H9 (cell line): ENCODE results near the gene NTN3. TPM values are rescaled to one million over a fixed set of nuclear protein-coding genes. Genes with fewer than 3 reads are reported as not detected.
A peak's percentile ranks its signal among the peaks of the same experiment; 100 is the strongest.

Experiments used
- DNase-seq: peaks from one replicate; pipeline ENCODE4 v3.0.0-alpha.2; 2017
- H2AFZ ChIP-seq: one replicate; pipeline ENCODE4 v1.6.1; 2013; ENCODE audit warnings: mild to moderate bottlenecking, low read length, control low read depth, moderate library complexity
- H2AK5ac ChIP-seq: 2 replicates; pipeline ENCODE4 v1.6.1; 2013; ENCODE audit warnings: low read length, control low read depth, mixed read lengths; ENCODE audit not compliant: insufficient read length
- H2BK120ac ChIP-seq: one replicate; pipeline ENCODE4 v1.6.1; 2013; ENCODE audit warnings: low read depth, mild to moderate bottlenecking, low read length, control low read depth, inconsistent platforms; ENCODE audit not compliant: poor library complexity, severe bottlenecking
- H2BK12ac ChIP-seq: 2 replicates; pipeline ENCODE4 v1.6.1; 2013; ENCODE audit warnings: low read length, control low read depth, mixed read lengths, low read depth; ENCODE audit not compliant: insufficient read length
- H2BK15ac ChIP-seq: 2 replicates; pipeline ENCODE4 v1.6.1; 2013; ENCODE audit warnings: low read depth, low read length, control low read depth
- H2BK20ac ChIP-seq: one replicate; pipeline ENCODE4 v1.6.1; 2013; ENCODE audit warnings: low read depth, mild to moderate bottlenecking, low read length, control low read depth, inconsistent platforms; ENCODE audit not compliant: poor library complexity, severe bottlenecking
- H2BK5ac ChIP-seq: 2 replicates; pipeline ENCODE4 v1.6.1; 2013; ENCODE audit warnings: low read length, control low read depth, mixed read lengths; ENCODE audit not compliant: insufficient read length
- H3K14ac ChIP-seq: 2 replicates; pipeline ENCODE4 v1.6.1; 2013; ENCODE audit warnings: low read length, control low read depth; ENCODE audit not compliant: insufficient read depth
- H3K18ac ChIP-seq: 2 replicates; pipeline ENCODE4 v1.6.1; 2013; ENCODE audit warnings: low read depth, mild to moderate bottlenecking, mixed read lengths, low read length, control low read depth; ENCODE audit not compliant: insufficient read length
- H3K23ac ChIP-seq: 2 replicates; pipeline ENCODE4 v1.6.1; 2013; ENCODE audit warnings: low read length, control low read depth, mixed read lengths, low read depth; ENCODE audit not compliant: insufficient read length
- H3K23me2 ChIP-seq: 2 replicates; pipeline ENCODE4 v1.6.1; 2013; ENCODE audit warnings: low read depth, mild to moderate bottlenecking, mixed read lengths, low read length, control low read depth; ENCODE audit not compliant: insufficient read length, poor library complexity, severe bottlenecking
- H3K27ac ChIP-seq: 2 replicates; pipeline ENCODE4 v1.5.1; 2013; ENCODE audit warnings: low read length, control low read depth, mixed read lengths, low read depth; ENCODE audit not compliant: insufficient read length
- H3K27me3 ChIP-seq: 2 replicates; pipeline ENCODE4 v1.6.1; 2013; ENCODE audit warnings: low read length, control low read depth, inconsistent platforms; ENCODE audit not compliant: insufficient read depth
- H3K4ac ChIP-seq: 2 replicates; pipeline ENCODE4 v1.6.1; 2013; ENCODE audit warnings: low read depth, mild to moderate bottlenecking, control low read depth, inconsistent platforms, low read length, moderate library complexity
- H3K4me1 ChIP-seq: 2 replicates; pipeline ENCODE4 v1.6.1; 2013; ENCODE audit warnings: low read length, control low read depth, inconsistent platforms; ENCODE audit not compliant: insufficient read depth
- H3K4me2 ChIP-seq: 2 replicates; pipeline ENCODE4 v1.6.1; 2013; ENCODE audit warnings: low read length, control low read depth, mixed read lengths; ENCODE audit not compliant: insufficient read length, insufficient read depth
- H3K56ac ChIP-seq: 2 replicates; pipeline ENCODE4 v1.6.1; 2013; ENCODE audit warnings: low read depth, mild to moderate bottlenecking, mixed read lengths, low read length, control low read depth; ENCODE audit not compliant: insufficient read length
- H3K79me1 ChIP-seq: 2 replicates; pipeline ENCODE4 v1.6.1; 2013; ENCODE audit warnings: low read depth, mild to moderate bottlenecking, moderate library complexity, low read length, control low read depth, inconsistent platforms; ENCODE audit not compliant: insufficient read depth, poor library complexity, severe bottlenecking
- H3K79me2 ChIP-seq: 2 replicates; pipeline ENCODE4 v1.6.1; 2013; ENCODE audit warnings: low read length, control low read depth, inconsistent platforms; ENCODE audit not compliant: insufficient read depth
- H3K9ac ChIP-seq: 2 replicates; pipeline ENCODE4 v1.6.1; 2013; ENCODE audit warnings: low read length, control low read depth, mixed read lengths; ENCODE audit not compliant: insufficient read length; ENCODE audit errors: extremely low read depth
- H3K9me3 ChIP-seq: one replicate; pipeline ENCODE4 v1.6.1; 2013; ENCODE audit warnings: low read depth, low read length, inconsistent platforms; ENCODE audit not compliant: control insufficient read depth
- H3T11ph ChIP-seq: one replicate; pipeline ENCODE4 v1.6.1; 2013; ENCODE audit warnings: mild to moderate bottlenecking, low read length, control low read depth, inconsistent platforms
- H4K20me1 ChIP-seq: one replicate; pipeline ENCODE4 v1.6.1; 2013; ENCODE audit not compliant: control insufficient read depth, insufficient read length, insufficient read depth
- H4K5ac ChIP-seq: 2 replicates; pipeline ENCODE4 v1.6.1; 2013; ENCODE audit warnings: low read depth, mild to moderate bottlenecking, mixed read lengths, low read length, control low read depth; ENCODE audit not compliant: insufficient read length
- H4K8ac ChIP-seq: replicated peaks from 2 replicates; pipeline ENCODE4 v1.6.1; 2013; ENCODE audit warnings: low read length, control low read depth, mixed read lengths, low read depth; ENCODE audit not compliant: insufficient read length
- H4K91ac ChIP-seq: 2 replicates; pipeline ENCODE4 v1.6.1; 2013; ENCODE audit warnings: low read depth, mild to moderate bottlenecking, moderate library complexity, mixed read lengths, low read length, control low read depth; ENCODE audit not compliant: insufficient read length
- H3K27ac Mint-ChIP-seq, 3 experiments: 2 replicates in 2 of 3; 3 replicates in 1 of 3; pipeline ENCODE4 v1.8.0; 2020 to 2021; ENCODE audit warnings: mixed read lengths in 3 of 3, mild to moderate bottlenecking in 1 of 3, moderate library complexity in 1 of 3
- H3K27me3 Mint-ChIP-seq: 2 replicates; pipeline ENCODE4 v1.8.0; 2021; ENCODE audit warnings: low read depth, mild to moderate bottlenecking, moderate library complexity, mixed read lengths
- H3K36me3 Mint-ChIP-seq, 3 experiments: 2 replicates in 2 of 3; 3 replicates in 1 of 3; pipeline ENCODE4 v1.8.0; 2020 to 2021; ENCODE audit warnings: low read depth in 3 of 3, mixed read lengths in 3 of 3; ENCODE audit not compliant: insufficient read depth in 1 of 3
- H3K4me1 Mint-ChIP-seq, 2 experiments: 2 replicates each; pipeline ENCODE4 v1.8.0; 2020; ENCODE audit warnings: mixed read lengths in 2 of 2
- H3K4me3 Mint-ChIP-seq, 2 experiments: 2 replicates in 1 of 2; 3 replicates in 1 of 2; pipeline ENCODE4 v1.8.0; 2020 to 2021; ENCODE audit warnings: mild to moderate bottlenecking in 2 of 2, mixed read lengths in 2 of 2, moderate library complexity in 1 of 2
- H3K9me3 Mint-ChIP-seq, 2 experiments: 2 replicates in 1 of 2; 3 replicates in 1 of 2; pipeline ENCODE4 v1.8.0; 2020; ENCODE audit warnings: mild to moderate bottlenecking in 2 of 2, mixed read lengths in 2 of 2, moderate library complexity in 1 of 2
- WGBS: extraction: QIAGEN DNeasy Blood & Tissue Kit; methylation state at CpG from one replicate; pipeline ENCODE4 v1.1.7; 2013; ENCODE audit warnings: missing lambda C conversion rate, low lambda C conversion rate, mixed read lengths; ENCODE audit not compliant: insufficient read length; ENCODE audit errors: extremely low coverage; 5-methylcytosine and 5-hydroxymethylcytosine counted together
- total RNA-seq: library from RNA; stranded (reverse); gene quantifications from 2 replicates; pipeline ENCODE4 v1.2.1, GENCODE V29; 2021
- TF ChIP-seq, protein P1 (sequence below): fragments of 200-600 bp; sonication (generic); conservative IDR thresholded peaks from 3 replicates; pipeline ENCODE4 v1.8.0; 2021; ENCODE audit warnings: antibody characterized with exemption, mild to moderate bottlenecking

NTN3 gene
- total RNA-seq, 1 experiment from 2014 or later = 1.3 TPM

DNA sequence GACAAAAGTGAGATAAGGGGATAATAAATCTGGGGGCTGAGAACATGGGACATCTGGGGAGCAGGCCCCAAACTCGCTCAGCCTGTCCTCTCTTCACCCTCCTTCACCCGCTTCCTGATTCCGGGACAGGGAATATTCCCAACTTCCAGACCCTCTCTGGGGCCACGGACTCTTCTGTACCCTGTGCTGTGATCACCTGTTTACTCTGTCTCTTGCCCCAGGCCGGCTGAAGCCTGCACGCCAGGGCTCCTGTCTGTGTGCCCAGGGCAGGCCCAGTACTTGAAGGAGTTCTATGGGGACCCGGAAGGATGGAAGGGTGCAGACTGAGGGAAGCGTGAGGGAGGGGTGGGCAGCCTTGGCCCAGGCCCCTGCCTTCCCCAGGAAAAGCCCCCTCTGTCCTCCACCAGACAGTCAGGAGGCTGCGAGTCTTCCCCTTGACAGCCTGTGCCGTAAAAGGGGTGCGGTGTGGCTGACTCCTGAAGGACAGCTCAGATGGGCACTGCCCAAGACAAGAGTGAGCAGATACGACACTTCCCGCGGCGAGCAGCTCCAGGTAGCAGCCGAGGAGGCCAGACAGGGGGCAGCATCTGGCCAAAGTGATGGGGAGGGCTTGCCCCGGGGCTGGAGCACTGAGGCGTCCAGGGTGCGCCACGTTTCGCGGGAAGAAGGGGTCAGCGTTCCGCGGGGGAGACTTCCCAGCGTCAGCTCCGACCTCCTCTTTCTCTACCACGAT is 42.9 kb upstream of the NTN3 start:
- Histone ChIP-seq H2BK5ac (no peak overlapping the region), H3K23me2 (peaks cover 15% of the 10 kb centered on the region), H4K8ac (no peak overlapping the region), H4K20me1 (no peaks in the 10 kb centered on the region), H2AFZ (no peak overlapping the region), H3K27ac (no peak overlapping the region), H3K56ac (no peak overlapping the region), H3K23ac (no peak overlapping the region), H4K5ac (no peak overlapping the region), H3K79me2 (peaks cover 3% of the 10 kb centered on the region), H3K9me3 (no peaks in the 10 kb centered on the region), H3K4me2 (peak overlapping the region; percentile 59), H3K14ac (peak overlapping the region; percentile 77), H2BK15ac (no peak overlapping the region; the same call in 1 of the 2 replicates), H3K18ac (peak overlapping the region; percentile 55), H2BK20ac (no peak overlapping the region), H2BK120ac (no peak overlapping the region), H3K27me3 (no peaks in the 10 kb centered on the region; the same call in 1 of the 2 replicates), H3T11ph (no peak overlapping the region), H2BK12ac (no peak overlapping the region), H3K4me1 (no peaks in the 10 kb centered on the region), H4K91ac (no peak overlapping the region), H3K4ac (no peak overlapping the region), H3K79me1 (peaks cover 9% of the 10 kb centered on the region), H3K9ac (peak overlapping the region; percentile 43), H2AK5ac (no peak overlapping the region)
- H3K4me3 Mint-ChIP-seq = peak overlapping the region; percentile 88 to 90
- H3K36me3 Mint-ChIP-seq = peaks cover 18 to 25% (median 25%) of the 10 kb centered on the region in 3 experiments; a peak in 6 of 7 replicates
- H3K9me3 Mint-ChIP-seq = no peaks in the 10 kb centered on the region
- no CpG with 5 or more reads among the region's 28 CpGs for WGBS
- TF ChIP-seq, protein P1, sequence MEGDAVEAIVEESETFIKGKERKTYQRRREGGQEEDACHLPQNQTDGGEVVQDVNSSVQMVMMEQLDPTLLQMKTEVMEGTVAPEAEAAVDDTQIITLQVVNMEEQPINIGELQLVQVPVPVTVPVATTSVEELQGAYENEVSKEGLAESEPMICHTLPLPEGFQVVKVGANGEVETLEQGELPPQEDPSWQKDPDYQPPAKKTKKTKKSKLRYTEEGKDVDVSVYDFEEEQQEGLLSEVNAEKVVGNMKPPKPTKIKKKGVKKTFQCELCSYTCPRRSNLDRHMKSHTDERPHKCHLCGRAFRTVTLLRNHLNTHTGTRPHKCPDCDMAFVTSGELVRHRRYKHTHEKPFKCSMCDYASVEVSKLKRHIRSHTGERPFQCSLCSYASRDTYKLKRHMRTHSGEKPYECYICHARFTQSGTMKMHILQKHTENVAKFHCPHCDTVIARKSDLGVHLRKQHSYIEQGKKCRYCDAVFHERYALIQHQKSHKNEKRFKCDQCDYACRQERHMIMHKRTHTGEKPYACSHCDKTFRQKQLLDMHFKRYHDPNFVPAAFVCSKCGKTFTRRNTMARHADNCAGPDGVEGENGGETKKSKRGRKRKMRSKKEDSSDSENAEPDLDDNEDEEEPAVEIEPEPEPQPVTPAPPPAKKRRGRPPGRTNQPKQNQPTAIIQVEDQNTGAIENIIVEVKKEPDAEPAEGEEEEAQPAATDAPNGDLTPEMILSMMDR = peak; percentile 47; the same call in 2 of the 3 replicates
- H3K4me1 Mint-ChIP-seq = peaks cover 25 to 27% of the 10 kb centered on the region in 2 experiments
- peak; percentile 76 for DNase-seq
- H3K27ac Mint-ChIP-seq = peak overlapping the region in 1 of 3 experiments; percentile 82; a peak in 1 of 7 replicates
- peaks cover 13% of the 10 kb centered on the region for H3K27me3 Mint-ChIP-seq
